HG02973 (cell line): ENCODE results near the gene RPL15.
"Not testable (repeated sequence)": the region's sequence is repeated elsewhere in the genome, so short reads cannot be mapped to it uniquely, and the experiment has no call there.

Experiments
- ATAC-seq: cut with Tn5 transposase; IDR thresholded peaks from one replicate; pipeline ENCODE4 v1.9.1; 2021; ENCODE audit warnings: moderate library complexity; ENCODE audit not compliant: unreplicated experiment

Gene RPL15

GRCh38 chr3:23889386-23889785 is 27.5 kb upstream of the RPL15 start:
- ATAC-seq: no peak

- ATAC-seq: no peak
Observed at GRCh38 chr3:23889950-23890349, 27.0 kb upstream of the RPL15 start.

DNA sequence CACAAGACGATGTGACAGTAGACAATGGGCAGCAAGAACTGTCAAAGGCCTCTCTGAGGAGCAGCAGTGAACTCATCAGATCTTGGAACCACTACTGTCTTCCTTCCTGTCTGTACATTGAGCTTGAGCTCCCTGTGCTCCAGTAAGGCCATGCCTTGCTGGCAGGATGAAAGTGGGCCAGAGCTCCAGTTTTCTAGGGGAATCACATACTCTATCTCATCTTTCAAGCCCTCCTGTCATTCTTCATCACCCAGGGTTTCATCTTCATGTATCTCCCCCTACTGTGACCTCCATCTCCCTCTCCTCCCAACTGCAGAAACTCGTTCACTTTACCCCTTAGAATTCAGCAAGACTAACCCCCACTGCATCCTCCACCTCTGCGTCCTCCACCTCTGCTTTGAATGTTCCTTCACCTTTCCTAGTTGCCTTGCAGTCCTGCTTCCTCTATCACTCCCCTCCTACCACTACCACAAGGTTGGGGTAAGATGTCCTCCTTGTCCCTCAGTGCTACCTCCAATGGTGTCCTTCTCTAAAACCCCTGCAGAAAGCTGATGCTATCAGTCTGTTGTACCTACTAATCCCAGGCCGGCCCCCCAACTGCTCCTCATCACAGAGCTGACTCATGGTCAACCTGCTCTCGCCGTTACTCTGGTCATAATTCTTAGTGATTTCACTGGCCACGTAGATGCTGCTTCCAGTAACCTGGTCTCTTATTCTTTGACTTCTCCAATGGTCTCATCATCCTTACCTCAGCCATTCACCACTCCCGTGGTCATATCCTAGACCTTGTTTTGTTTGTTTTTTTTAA is 22.5 kb upstream of the RPL15 start:
- no peak for ATAC-seq

- ATAC-seq: no peak
Observed at GRCh38 chr3:23895181-23895580, 21.8 kb upstream of the RPL15 start.

DNA sequence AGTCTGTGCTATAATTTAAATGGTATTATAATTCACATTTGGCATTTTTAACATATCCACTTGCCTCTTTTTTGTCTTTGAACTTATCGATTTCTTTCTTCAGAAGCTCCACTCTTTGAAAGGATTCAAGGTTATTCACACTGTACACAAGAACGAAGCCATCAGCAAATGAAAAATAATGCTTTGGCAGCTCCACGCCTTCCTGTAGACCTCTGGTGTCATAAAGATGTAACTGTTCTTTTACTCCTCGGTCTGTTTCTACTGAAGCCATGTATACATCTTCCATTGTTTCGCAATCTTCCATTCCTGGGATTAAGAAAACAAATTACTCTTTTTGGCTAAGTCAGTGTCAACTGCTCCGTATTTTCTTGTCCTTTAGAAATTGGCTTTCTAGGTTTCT is 16.2 kb upstream of the RPL15 start:
- no peak for ATAC-seq

GRCh38 chr3:23904545-23904944 is 12.4 kb upstream of the RPL15 start:
- no peak for ATAC-seq

GRCh38 chr3:23909341-23909740 is 7.6 kb upstream of the RPL15 start:
- no peak for ATAC-seq

DNA sequence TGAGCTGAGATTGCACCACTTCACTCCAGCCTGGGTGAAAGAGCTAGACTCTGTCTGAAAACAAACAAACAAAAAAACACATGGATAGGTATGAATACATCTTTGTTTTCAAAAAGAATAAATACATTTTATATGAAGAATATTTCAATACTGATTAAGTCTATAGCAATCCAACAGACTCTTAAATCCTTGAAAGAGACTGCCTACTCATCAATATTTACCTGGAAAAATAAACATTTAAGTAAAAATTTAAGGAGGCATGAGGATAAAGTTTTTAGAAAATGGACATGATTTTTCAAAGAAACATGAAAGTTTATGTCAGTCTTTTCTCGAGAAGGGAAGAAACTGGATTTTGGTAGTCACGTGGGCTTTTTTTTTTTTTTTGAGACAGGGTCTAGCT is 5.5 kb upstream of the RPL15 start:
- ATAC-seq: no peak

GRCh38 chr3:23912335-23912734 is 4.6 kb upstream of the RPL15 start:
- ATAC-seq: not testable (repeated sequence)

GRCh38 chr3:23913182-23913581 is 3.8 kb upstream of the RPL15 start:
- ATAC-seq: no peak

DNA sequence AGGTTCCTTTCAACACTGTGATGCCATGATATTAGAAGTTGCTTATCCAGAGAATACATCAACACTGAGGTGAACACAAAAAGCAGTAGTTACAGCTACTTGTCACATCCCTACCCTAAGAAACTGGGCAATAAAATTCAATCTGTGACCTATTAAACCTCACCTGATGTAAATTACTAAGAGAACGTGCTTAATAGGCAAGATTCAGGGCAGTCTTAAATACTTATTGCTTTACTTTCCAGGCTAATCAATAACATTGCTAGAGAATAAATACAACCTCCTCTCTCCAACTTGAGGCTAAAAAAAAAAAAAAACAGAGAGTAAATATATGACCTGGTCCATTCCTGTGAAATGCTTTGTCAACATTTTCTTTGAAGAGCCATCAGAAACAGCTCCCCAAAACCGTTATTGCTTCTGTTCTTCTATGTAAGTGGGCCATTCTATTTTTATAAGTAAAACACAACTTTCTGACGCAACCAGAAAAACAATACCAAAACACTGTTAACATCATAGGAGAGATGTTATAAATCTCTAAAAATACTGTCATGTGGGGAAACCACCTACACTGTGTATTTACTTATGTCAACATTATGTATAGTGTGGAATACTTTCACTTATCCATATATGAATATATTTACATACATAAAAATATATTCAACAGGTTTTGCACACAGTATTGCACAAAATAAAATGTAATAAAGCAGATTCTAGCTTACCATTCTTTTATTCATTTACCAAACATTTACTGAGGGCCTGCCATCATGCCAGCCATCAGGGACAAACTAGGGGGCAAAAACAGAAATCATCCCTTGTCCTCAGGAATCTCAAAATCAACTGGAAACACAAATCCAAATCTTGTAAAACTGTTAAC is 2.8 kb upstream of the RPL15 start:
- ATAC-seq: no peak

DNA sequence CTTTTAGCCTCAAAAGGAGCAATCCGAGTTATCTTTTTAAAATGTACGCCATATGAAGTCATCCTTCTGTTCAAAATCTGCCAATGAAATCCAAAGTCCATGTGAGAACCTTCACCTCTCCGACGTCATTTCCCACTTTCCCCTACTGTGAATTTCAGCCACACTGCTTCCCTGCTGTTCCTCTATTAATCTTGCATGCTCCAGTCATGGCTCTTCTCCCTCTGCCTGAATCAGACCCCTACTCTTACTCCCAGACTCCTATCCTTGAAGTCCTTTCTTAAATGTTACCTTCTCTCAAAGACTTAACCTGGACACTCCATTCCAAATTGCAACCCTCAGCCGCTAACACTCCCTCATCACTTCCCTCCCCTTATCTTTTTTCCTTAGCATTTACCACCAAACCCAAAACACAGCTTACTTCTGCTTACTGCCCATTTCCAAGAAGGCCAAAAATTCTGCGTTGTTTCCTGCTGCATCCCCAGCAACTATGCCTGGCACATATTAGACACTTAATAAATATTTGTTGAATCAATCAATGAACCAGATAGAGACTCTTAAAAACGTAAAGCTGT is 1.3 kb upstream of the RPL15 start:
- no peak for ATAC-seq

DNA sequence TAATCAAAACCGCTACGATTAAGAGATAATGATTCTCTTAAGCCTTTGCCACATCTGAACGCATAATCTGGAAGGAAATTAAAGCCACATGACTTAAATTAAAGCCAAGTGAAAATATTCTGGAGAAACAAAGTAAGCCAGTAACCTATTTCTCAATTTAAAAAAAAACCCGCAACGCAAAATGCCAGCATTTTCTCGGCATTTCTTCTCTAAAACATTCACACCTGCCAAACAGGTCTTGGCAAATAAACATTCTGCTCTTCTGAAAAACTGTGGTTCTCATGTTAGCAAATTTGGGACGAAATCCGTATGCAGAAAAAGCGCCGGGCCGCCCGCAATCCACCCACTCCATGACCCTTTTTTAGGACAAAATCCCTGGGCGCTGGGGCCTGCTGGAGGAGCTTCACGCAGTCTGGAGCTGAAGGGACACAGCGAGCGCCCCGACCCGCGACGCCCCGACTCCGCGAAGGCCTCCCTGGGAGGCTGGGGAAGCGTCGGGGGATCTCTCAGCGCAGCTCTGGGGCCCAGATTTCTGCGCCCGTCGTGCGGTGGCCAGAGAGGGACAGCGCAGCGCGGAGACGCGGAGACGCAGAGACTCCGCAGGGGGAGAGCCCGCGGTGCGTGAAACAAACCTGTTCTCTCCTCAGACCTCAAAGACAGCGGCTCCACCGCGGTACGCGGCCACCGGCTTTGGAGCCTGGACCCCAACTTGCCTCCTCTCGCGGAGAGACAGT is 613 bp upstream of the RPL15 start:
- ATAC-seq: peak; percentile 36

DNA sequence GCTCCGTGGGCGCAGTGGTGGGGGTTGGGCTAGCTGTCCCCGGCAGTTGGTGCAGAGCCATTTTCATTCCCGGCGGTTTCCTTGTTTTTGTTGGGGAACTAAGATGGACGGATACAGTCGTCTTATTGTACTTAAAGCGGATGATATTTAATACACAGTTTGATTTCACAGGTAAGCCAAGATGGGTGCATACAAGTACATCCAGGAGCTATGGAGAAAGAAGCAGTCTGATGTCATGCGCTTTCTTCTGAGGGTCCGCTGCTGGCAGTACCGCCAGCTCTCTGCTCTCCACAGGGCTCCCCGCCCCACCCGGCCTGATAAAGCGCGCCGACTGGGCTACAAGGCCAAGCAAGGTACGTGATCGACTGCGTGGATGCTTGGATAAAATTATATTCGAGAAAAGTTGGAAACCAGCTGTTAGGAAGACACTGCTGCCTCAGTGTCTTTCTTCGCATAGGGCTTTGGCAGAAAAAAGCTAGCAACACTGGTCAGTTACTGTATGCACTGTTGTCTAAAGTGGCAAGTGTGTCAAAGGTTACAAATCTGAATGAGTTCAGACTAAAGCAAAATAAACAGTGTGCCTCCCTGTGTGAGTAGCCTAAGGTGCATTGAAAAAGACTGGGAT is 859 bp downstream of the RPL15 start:
- ATAC-seq: not testable (repeated sequence)

- not testable (repeated sequence) for ATAC-seq
Observed at GRCh38 chr3:23918331-23918730, 1.4 kb downstream of the RPL15 start.

- ATAC-seq: no peak
Observed at GRCh38 chr3:23919628-23920027, 2.7 kb downstream of the RPL15 start.

DNA sequence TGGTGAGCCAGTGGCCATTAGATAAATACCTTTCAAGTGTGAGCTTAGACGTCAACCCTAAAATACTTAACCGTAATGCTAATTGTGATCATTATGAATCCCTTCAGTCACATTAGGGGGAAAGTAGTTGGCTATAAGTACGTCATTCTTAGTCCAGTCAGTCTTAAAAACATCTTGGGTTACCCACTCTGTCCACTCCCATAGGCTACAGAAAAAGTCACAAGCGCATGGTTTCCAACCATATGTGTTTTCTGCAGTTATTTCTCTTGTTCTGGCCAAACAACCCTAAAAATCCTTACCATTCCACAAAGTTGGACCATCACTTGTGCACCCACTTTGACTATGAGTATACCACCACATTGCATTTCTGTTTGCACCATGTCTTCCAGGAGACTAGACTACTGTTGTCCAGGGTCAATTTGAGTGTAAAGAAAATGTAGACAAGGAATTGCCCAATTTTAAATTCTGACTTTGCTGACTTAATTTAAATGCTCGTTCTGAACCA is 3.3 kb downstream of the RPL15 start:
- no peak for ATAC-seq

GRCh38 chr3:23921052-23921511 is 4.2 kb downstream of the RPL15 start:
- no peak for ATAC-seq

- no peak for ATAC-seq
Observed at GRCh38 chr3:23923786-23924185, 6.9 kb downstream of the RPL15 start.

DNA sequence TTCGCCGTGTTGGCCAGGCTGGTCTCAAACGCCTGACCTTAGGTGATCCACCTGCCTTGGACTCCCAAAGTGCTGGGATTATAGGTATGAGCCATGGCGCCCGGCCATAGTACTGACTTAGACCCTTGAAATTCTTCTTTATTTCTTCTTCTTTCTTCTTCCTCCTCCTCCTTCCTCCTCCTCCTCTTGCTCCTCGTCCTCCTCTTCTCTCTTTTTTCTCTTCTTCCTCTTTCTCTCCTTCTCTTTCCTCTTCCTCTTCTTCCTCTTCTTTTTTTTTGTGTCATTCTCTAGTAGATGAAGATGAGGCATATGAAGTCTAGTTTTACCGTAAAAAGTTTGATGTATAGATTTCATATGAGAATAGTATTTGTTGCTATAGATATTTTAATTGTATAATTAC is 9.3 kb downstream of the RPL15 start:
- no peak for ATAC-seq
